HG03520 (cell line): ENCODE data around the gene SLC34A1.
"Not testable (repeated sequence)": the region's sequence is repeated elsewhere in the genome, so short reads cannot be mapped to it uniquely, and the experiment has no call there.

Experiments used
- ATAC-seq: cut with Tn5 transposase; IDR thresholded peaks from one replicate; pipeline ENCODE4 v1.9.1; 2021; ENCODE audit warnings: mild to moderate bottlenecking, moderate library complexity; ENCODE audit not compliant: unreplicated experiment

The SLC34A1 gene

DNA sequence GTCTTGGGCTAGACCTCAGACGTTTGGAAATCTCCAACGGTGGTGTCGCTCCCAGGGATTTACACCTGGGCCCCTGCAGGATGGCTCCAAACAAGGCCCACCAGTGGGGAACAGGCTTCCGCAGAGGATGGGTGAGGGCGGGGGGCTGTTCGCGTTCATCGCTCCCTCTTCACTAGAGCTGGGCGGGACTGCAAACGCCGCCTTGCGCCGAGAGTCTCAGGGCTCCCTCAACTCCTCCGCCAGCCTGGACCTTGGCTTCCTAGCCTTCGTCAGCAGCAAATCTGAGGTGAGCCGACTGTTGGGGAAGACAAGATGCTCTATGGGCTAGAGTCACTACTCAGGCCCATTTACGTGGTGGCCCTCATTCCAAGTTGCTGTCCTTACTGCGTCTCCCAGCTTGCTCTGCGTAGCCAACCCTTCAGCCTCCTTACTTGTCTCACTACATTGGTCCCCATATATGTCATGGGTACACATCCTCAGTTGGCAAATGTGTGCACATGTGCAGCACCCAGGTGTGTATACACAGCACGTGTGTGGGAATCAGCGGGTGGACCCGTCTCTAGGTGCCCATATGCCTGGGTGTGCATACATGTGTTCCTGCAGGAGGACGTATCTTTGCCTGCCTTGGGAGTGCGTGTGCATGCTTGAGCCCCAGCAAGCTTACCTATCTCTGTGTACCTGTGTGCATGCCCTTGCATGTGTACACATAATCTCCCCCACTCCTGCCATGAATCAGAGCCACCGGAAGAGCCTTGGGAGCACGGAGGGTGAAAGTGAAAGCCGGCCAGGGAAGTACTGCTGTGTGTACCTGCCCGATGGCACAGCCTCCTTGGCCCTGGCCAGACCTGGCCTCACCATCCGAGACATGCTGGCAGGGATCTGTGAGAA, 16.0 kb upstream of the SLC34A1 start:
- no peak for ATAC-seq

- no peak for ATAC-seq
Measured at GRCh38 chr5:177368869-177369644, 15.2 kb upstream of the SLC34A1 start.

DNA sequence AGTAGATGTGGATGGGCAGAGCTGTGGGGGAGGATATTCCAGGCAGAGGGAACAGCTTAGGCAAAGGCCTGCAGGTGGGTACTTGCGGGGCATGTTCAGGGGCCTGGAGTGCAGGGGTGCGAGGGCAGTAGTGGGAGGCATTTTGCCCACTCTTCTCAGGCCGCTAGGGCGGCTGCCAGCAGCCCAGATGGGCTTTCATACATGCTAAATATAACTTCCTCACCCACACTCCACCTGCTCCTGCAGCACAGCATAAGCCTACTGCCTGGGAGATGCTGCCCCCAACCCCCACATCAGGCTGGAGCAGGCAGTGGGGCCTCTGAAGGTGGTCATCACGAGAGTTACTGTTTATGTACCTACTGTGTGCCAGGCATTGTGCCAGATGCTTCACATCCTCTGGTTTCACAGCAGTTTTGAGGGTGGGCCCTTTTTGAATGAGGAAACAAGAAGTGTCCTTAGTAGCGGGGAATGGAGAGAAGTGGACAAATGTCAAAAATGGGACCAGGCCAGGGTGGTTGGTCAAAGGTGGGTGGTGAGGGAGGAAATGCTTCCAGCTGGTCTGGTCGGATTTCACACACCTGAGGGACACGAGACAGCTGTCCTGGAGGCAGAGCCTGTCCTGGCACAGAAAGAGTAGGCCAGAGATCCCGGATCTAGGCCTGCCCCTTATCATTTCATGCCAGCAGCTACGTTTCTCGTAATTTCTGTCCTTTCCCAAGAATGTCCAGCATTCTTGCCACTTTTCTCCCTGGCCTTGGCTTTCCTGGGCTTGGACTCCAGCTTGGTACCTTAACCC, 14.4 kb upstream of the SLC34A1 start:
- ATAC-seq, result no peak

GRCh38 chr5:177370488-177371119, 13.6 kb upstream of the SLC34A1 start:
- ATAC-seq, result no peak

DNA sequence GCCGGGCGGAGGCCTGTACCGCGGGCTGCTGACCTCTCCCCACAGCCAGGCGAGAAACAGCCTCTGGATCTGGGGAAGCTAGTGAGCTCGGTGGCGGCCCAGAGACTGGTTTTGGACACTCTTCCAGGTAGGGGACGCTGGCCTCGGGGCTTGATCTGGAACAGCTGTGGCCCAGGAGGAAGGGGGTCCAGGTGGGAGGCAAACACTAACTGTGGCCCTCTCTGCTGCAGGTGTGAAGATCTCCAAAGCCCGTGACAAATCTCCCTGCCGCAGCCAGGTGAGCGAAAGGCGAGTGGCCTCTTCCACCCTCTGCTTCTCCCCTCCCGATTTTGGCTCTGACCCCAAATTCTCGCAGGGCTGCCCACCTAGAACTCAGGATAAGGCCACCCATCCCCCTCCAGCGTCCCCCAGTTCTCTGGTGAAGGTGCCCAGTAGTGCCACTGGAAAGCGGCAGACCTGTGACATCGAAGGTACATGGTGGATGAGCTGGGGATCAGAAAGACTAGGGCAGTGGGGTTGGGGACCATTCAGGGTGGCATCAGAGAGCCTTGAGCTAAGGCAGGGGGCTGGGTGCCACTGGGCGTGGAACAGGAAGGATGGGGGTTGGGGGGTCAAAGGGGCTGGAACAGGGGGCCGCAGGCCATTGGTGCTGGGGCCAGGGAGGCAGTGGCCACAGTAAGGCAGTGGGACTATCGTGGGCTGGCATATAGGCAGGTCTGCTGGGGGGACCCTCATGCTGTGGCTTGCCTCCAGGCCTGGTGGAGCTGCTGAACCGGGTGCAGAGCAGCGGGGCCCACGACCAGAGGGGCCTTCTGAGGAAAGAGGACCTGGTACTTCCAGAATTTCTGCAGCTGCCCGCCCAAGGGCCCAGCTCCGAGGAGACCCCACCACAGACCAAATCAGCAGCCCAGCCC, 12.9 kb upstream of the SLC34A1 start:
- no peak for ATAC-seq

DNA sequence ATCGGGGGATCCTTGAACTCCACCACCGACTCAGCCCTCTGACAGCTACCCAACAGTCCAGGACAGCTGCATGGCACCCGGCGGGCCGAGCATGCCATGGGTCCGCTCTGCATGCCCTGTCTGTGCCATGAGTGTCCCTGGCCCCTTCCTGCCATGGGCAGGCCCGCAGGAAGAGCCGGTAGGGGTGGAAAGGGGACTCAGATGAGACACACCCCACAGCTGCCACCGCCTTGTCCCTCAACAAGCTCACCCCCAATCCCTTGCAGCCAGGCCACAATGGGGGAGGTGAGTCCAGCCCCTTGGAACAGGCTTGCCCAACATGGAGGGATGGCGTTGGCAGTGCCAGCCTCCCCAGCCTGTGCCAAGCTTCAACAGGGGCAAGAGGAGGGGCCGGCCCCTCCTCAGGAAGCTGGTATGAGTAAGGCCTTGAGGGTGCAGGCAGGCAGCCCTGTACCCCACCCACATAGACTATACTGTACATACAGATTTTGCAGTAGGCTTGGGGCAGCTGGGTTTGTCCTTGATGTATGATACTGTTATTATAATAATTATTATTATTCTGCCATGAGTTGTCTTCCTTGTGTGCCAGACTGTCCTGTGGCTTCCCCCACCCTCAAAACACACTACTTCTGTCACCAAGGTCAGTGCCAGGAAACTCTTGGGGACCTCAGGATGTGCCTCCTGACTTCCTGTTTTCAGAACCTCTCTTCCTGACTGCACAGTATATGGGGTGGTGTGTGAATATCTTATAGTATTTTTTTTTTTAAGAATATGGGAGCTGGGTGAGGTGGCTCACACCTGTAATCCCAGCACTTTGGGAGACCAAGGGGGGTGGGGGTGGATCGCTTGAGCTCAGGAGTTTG, 12.0 kb upstream of the SLC34A1 start:
- ATAC-seq, result no peak

- ATAC-seq, result no peak
Measured at GRCh38 chr5:177372910-177373309, 11.3 kb upstream of the SLC34A1 start.

DNA sequence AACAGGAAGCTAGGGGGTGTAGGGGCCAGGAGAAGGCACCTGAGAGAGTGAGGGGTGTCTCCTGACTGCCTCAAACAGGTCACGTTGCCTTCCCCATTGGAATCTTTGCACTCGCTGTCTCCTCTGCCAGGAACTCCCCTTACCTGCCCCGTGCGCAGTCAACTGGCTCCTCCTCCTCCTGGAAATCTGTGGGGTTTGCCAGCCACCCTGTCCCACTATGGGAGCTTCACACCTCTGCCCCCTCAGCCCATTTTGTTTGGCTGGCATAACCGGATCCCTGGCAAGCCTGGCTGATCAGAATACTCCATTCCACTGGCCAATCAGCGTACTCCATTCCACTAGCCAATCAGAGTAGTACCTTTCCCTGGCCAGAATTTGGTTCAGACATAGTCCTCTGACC, 10.4 kb upstream of the SLC34A1 start:
- no peak for ATAC-seq

DNA sequence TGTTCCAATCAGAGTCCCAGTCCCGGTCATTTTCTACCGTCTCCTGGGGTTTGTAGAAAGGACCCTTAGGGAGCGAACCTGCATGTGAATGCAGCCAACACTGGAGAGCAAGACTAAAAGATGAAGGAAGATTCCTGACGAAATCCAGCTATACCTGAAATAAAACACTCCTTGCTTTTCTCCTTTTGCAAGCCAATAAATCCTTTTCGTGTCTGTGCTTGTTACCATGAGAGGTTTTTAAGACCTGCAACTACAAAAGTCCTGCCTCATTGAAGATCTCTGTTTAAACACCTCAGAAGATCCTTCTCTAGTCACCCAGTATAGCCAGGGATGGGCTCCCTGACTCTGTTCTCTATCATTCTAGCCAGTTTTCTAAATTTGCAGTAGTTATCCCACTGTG, 10.0 kb upstream of the SLC34A1 start:
- ATAC-seq, result no peak

DNA sequence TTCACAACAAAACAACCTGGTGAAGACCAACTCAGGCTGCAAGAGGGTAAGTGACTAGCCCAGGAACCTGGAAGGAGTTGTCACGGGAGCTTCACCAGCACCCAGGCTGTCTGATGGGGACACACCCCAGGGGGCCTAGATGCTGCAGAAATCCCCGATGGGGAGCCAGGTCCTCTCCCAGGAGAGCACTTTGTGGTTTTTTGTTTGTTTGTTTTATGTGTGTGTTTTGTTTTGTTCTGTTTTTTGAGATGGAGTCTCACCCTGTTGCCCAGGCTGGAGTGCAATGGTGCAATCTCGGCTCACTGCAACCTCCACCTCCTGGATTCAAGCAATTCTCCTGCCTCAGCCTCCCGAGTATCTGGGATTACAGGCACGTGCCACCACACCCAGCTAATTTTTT, 8.7 kb upstream of the SLC34A1 start:
- ATAC-seq, result not testable (repeated sequence)

DNA sequence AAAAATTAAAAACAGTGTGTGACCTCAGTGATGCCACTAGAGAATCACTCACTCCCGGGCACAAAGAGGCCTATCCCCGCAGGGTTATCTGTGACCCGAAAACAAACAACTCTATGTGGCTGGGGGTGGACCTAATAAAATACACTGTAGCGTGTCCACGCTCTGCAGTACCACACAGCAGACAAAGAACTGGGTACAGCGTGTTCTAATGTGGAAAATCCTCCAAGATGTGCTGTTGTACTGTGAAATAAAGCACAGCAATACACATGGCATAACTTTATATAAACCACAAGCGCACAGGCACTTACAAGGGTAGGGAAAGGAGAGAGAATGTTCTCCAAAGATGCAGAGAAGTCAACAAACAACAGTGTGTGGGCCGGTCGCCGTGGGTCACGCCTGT, 8.1 kb upstream of the SLC34A1 start:
- ATAC-seq, result no peak

DNA sequence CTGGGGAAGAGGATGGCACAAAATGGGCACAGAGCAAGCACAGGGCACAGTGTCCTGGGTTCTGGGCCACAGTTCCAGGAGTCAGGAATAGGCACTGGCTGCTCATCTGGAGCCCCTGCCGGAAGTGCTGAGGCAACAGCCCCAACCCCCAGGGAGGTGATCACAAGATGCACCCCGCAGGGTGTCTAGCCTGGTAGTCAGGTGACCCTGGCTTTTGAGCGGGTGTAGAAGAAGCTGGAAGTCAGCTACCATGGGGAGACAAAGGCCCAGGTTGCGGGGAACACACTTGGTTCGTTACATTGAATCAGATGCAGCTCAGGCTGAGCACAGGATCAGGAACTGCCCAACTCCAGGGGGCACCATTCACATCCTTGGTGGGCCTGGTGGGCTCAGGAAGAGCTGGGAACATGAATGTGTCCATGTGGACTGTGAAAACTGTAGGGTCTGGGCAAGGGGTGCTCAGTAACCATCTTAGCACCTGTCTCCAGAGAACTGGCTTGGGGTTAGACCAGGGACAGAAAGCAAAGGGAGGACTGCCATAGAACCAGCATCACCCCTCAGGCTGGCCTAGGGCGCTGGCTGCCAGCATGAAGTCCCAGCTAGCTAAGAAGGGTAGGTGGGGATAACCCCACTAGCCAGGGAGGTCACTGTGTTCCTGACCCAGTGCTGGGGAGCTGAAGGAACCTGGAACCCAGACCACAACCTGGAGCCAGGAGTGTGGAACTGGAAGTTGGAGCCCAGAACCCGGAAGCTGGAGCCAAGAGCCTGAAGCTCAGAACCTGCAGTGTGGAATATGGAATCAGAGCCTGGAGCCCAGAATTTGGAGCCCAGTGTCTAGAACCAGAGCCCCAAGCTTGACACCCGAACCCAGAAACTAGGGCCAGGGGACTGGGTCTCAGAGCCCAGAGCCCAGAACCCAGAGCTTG, 6.1 kb upstream of the SLC34A1 start:
- no peak for ATAC-seq

- ATAC-seq, result no peak
Measured at GRCh38 chr5:177378884-177379883, 5.0 kb upstream of the SLC34A1 start.

GRCh38 chr5:177380805-177381126, 3.5 kb upstream of the SLC34A1 start:
- ATAC-seq, result no peak

DNA sequence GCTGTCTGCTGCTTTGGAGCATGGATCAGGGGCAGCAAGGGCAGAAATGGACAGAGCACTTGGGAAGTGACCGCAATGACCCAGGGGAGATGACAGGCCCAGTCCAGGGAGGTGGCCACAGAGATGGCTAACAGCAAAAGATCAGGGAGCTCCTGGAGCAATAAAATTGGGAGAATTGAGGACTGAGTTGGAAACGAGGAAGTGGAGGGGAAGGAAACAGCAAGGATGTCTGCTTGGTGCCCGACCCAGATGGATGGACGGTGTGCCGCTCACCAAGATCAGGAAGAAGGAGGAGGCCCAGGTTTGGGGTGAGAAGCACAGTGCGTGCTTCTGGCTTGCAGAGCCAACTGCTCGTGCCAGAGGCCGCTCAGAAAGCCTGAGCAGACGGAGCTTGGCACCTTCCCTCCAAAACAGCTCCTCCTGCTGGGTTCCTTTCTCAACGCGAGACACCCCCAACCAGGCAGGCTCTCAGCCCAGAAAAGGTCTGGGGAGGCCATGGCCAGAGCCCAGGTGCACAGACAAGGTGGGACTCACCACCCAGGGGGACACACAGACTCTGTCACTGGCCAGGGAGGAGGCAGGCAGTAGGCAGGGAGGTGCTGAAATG, 1.7 kb upstream of the SLC34A1 start:
- ATAC-seq, result no peak

GRCh38 chr5:177383181-177383580, 1.1 kb upstream of the SLC34A1 start:
- ATAC-seq, result no peak
